Fibroblast of villous mesenchyme (primary cell): Measurements from ENCODE around the gene NDUFV3. TPM values are rescaled to one million over a fixed set of nuclear protein-coding genes. Genes with fewer than 3 reads are reported as not detected.

Experiments
- DNase-seq: peaks from one replicate; pipeline ENCODE4 v3.0.0-alpha.2; 2010; ENCODE audit warnings: low read depth
- H3K4me3 ChIP-seq: 2 replicates; pipeline ENCODE4 v1.5.1; 2011; ENCODE audit warnings: low read depth, mild to moderate bottlenecking, low read length
- total RNA-seq: library from RNA; depleted of rRNA; stranded (reverse); fragments of >200 nt; gene quantifications from 2 replicates; pipeline ENCODE4 v1.2.3, GENCODE V29; 2012
- TF ChIP-seq, protein P1 (sequence below): IDR thresholded peaks from 2 replicates; pipeline ENCODE4 v1.5.1; 2012; ENCODE audit warnings: low read depth, mild to moderate bottlenecking, low read length; ENCODE audit not compliant: insufficient read depth

Gene NDUFV3
- total RNA-seq, 1 donor: 44.0 TPM

DNA sequence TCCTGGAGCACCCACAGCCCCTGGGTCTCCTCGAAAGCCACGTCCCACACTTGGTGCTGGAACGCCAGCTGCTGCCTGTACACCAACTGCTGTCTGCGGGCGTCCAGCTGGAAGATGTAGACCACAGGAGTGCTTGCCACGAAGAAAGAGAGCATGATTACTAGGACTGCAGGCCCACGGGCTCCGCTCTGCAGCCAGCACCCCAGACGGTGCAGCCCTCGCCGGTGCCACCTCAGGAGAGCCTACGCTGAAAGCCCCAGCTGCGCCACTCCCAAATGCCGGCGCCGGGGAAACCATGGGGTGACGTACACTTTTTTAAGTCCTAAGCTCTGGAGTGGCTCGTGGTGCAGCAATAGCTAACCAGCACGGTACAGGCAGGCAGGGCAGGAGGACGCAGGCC lies 39.5 kb upstream of the NDUFV3 start:
- TF ChIP-seq, protein P1, sequence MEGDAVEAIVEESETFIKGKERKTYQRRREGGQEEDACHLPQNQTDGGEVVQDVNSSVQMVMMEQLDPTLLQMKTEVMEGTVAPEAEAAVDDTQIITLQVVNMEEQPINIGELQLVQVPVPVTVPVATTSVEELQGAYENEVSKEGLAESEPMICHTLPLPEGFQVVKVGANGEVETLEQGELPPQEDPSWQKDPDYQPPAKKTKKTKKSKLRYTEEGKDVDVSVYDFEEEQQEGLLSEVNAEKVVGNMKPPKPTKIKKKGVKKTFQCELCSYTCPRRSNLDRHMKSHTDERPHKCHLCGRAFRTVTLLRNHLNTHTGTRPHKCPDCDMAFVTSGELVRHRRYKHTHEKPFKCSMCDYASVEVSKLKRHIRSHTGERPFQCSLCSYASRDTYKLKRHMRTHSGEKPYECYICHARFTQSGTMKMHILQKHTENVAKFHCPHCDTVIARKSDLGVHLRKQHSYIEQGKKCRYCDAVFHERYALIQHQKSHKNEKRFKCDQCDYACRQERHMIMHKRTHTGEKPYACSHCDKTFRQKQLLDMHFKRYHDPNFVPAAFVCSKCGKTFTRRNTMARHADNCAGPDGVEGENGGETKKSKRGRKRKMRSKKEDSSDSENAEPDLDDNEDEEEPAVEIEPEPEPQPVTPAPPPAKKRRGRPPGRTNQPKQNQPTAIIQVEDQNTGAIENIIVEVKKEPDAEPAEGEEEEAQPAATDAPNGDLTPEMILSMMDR: no peak
- no peak overlapping the region for H3K4me3 ChIP-seq
- DNase-seq: no peak

DNA sequence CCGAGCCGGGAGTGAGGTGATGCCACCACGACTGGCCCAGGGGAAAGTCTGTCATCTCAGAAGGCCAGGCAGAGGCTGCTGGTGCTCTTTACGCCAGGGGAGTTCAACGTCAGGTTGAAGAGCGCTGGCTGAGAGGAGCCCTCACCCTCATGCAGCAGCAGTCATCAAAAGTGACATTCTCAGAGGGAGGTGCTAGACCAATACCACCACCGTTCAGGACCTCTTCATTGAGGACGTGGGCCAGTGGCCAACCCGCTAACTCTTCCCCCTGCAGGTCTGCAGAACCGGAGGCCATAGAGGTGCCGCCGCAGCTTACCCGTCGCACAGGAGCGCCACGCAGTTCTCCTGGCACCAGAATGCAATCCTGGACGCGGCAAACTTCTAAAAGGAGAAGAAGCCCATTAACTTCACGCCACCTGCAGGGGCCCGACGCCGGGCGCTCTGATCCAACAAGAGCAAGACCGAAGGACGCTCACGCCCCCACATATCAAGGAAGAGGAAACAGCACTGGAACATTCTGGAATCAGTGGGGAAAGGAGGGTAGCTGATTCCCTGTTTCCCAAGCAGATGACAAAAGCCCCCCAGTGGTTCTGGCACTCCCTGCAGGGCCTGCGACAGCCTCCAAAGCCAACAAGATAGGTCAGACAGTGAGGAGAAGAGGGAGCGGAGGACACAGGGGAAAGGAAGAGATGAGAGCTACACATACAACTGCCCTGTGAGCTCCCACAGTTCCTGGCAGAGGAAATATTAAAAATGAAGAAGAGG lies 38.7 kb upstream of the NDUFV3 start:
- no peak for DNase-seq
- TF ChIP-seq, protein P1: no peak

DNA sequence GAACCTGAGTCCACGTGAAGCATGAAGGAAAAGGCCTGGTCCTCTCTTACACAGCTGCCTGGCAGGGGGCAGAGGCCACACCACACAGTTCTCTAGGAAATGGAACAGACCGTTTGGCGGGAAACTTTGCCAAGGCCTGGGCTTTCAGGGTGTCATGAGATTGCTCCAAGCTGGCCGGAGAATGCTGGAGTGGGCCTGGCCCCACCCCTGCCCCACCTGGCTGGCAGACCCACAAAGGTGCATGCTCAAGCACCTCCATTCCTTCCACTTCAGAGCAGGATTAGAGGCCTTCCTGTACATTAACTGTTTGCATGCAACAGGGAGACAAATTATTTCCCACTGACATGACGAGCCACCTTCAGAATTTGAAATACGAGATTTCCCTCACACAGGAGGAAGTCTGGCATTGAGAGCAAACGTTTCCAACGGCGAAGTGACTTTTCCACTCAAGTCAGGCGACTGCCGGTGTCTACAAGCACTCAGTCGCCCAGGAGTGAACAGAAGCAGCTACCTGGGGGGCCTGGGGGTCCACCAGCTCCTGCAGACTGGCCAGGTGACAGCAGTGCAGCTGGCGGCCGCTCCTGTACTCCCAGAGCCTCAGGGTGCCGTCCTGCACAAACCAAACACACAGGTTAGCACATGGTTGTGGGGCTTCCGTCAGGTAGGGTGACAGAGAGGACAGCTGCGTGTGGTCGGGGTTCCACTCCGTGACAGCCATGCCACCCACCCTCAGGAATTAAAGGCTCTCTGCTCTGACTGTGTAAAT lies 37.8 kb upstream of the NDUFV3 start:
- DNase-seq: no peak
- H3K4me3 ChIP-seq: no peak overlapping the region
- TF ChIP-seq, protein P1: no peak

More for the DNA sequence above, 38.7 kb upstream of the NDUFV3 start:
- H3K4me3 ChIP-seq: no peak overlapping the region

DNA sequence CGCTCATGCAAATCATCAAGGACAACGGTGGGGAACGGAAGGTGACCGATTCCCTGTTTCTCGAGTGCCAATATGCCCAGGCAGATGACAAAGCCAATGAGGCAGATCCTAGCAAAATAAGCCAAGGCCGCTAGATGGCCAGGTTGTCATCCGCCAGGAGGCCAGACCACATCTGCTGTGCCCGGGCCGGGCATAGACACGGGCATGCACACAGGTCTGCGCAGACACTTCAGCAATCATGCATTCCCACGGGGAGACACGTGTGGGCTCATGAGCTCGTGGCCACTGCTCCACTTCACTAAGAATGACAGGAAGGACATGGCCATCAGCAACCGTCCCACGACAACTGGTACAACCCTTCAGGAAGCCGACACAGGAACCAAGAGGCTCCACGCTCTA lies 37.2 kb upstream of the NDUFV3 start:
- DNase-seq: no peak
- TF ChIP-seq, protein P1: no peak
- H3K4me3 ChIP-seq: no peak overlapping the region

DNA sequence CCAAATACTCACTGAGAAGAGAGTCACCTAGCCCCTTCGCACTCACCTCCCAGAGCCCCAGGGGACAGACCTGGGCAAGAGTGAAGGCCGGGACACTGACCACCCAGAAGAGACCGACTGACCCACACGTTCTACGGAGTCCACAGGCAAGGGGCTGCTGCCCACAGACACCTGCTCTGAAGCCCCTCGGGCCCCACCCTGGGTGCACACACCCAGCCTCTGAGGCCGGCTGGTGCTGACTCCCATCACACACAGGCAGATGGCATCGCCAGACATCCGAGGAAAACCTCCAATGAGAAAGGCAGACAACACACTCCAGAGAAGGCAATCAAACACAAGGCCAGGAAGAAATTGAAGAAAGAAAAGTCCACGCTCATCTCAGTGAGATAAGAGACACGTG lies 35.9 kb upstream of the NDUFV3 start:
- TF ChIP-seq, protein P1: no peak
- H3K4me3 ChIP-seq: no peak overlapping the region
- DNase-seq: no peak

DNA sequence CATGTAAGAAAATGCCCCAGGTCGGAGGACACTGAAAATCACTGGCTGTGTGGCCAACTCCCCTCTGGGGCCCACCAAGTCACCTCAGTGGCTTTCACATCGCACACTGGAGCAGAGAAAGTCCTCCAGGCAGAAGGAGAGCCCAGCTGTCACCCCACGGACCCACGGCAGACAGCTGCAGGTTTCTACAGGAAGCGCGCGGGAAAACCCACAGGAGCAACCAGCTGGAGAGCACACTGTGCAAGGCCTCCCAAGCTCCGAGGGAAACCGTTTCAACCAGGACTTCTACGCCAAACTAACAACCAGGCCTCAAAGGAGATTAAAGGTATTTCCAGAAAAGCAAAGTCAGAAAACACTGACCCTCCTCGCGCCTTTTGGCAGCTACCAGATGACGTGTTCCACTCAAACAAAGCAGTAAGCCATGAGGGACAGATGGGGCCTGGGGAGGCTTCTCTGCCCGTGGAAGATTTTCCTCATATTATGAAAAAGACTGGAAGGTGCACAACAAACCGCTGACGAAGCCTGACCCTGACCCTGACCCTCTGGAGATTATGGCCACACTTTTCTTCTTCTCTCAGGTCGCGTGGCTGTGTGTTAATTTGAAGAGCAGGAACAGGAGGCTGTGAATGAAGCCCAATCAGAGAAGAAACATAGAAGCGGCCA lies 34.8 kb upstream of the NDUFV3 start:
- no peak overlapping the region for H3K4me3 ChIP-seq
- TF ChIP-seq, protein P1: no peak
- DNase-seq: no peak
